Retinal pigment epithelial cell (primary cell): ENCODE measurements around the gene MYO5A.

ENCODE experiments used
- DNase-seq: peaks from one replicate; pipeline ENCODE4 v3.0.0-alpha.2; 2010; ENCODE audit warnings: low read depth
- H3K4me3 ChIP-seq: 2 replicates; pipeline ENCODE4 v1.5.1; 2011; ENCODE audit warnings: mild to moderate bottlenecking, low read length, control low read depth, moderate library complexity
- CTCF ChIP-seq: conservative IDR thresholded peaks from 2 replicates; pipeline ENCODE4 v1.5.1; 2011; ENCODE audit warnings: low read depth, low read length, control low read depth, inconsistent platforms

MYO5A gene

GRCh38 chr15:52532427-52532826 is 3.7 kb upstream of the MYO5A start:
- no peak overlapping the region for H3K4me3 ChIP-seq
- no peak for TF ChIP-seq CTCF
- DNase-seq: no peak

GRCh38 chr15:52529940-52530339 is 1.3 kb upstream of the MYO5A start:
- peak overlapping the region; percentile 55 for H3K4me3 ChIP-seq
- no peak for TF ChIP-seq CTCF
- DNase-seq: no peak

- no peak for TF ChIP-seq CTCF
- no peak for DNase-seq
- peak overlapping the region; percentile 55 for H3K4me3 ChIP-seq
These were observed 753 bp upstream of the MYO5A start for GRCh38 chr15:52529341-52529924.

- no peak for TF ChIP-seq CTCF
- peak overlapping the region; percentile 72 for H3K4me3 ChIP-seq
- no peak for DNase-seq
These were observed 643 bp downstream of the MYO5A start for GRCh38 chr15:52527911-52528563.

GRCh38 chr15:52527196-52527910 is 1.3 kb downstream of the MYO5A start:
- H3K4me3 ChIP-seq: no peak overlapping the region
- no peak for DNase-seq
- TF ChIP-seq CTCF: no peak

- no peak overlapping the region for H3K4me3 ChIP-seq
- no peak for DNase-seq
- TF ChIP-seq CTCF: no peak
These were observed 4.2 kb downstream of the MYO5A start for GRCh38 chr15:52524223-52525136.
